Ovary (tissue), 9 donors: ENCODE measurements around the gene CEP170B. TPM values are rescaled to one million over a fixed set of nuclear protein-coding genes. Genes with fewer than 3 reads are reported as not detected.
A peak's percentile ranks its signal among the peaks of the same experiment; 100 is the strongest.

Experiments
- DNase-seq, 5 donors: peaks; one replicate each; pipeline ENCODE4 v3.0.0-alpha.2; 2019 to 2020
- H3K27ac ChIP-seq, 2 donors: fragments of 200-600 bp; one replicate each; pipeline versions ENCODE4 v1.5.1 to v1.8.0; 2019 to 2022
- H3K27me3 ChIP-seq: fragments of 200-600 bp; one replicate; pipeline ENCODE4 v1.8.0; 2022
- H3K36me3 ChIP-seq: fragments of 200-600 bp; sonication (generic); one replicate; pipeline ENCODE4 v1.5.1; 2019
- H3K4me1 ChIP-seq: one replicate; pipeline ENCODE4 v1.8.1; 2013; ENCODE audit warnings: mild to moderate bottlenecking, moderate library complexity; ENCODE audit not compliant: insufficient read depth
- H3K4me3 ChIP-seq: fragments of 200-600 bp; sonication (generic); one replicate; pipeline ENCODE4 v1.5.1; 2017
- H3K9me3 ChIP-seq, 2 donors: fragments of 200-600 bp in 1 of 2; sonication (generic) in 1 of 2; one replicate each; pipeline versions ENCODE4 v1.5.1 to v1.8.1; 2013 to 2019; ENCODE audit warnings: mild to moderate bottlenecking in 1 of 2, moderate library complexity in 1 of 2
- EP300 ChIP-seq: sonication (generic); formaldehyde crosslinking; IDR thresholded peaks from one replicate; pipeline ENCODE4 v1.6.1; 2017; ENCODE audit warnings: antibody characterized with exemption
- POLR2A ChIP-seq: fragments of 450-650 bp; IDR thresholded peaks from one replicate; pipeline ENCODE4 v1.6.1; 2017; ENCODE audit warnings: antibody characterized with exemption, mild to moderate bottlenecking, moderate library complexity
- WGBS, 3 donors: extraction: QIAGEN DNeasy Blood & Tissue Kit in 1 of 3; methylation state at CpG; one replicate each; pipeline versions ENCODE4 v1.1.5 to v1.1.7; 2013 to 2017; 5-methylcytosine and 5-hydroxymethylcytosine counted together
- intact Hi-C, 4 donors: fragments of 100-400 bp; cut with DNase I; formaldehyde crosslinking; loops; one replicate each; pipeline versions ENCODE4 v1.11.0 to v1.15.1; 2022 to 2023
- polyA plus RNA-seq, 2 donors: library from polyadenylated mRNA; stranded (reverse); fragments of 200-250 nt in 1 of 2; fragments of 350-450 nt in 1 of 2; fragmentation: Illumina TruSeq in 1 of 2; extraction: RNeasy Lipid Tissue Mini Kit (QIAGEN cat#74804) in 1 of 2; gene quantifications; one replicate each; pipeline ENCODE4 v1.2.3, GENCODE V29; 2013 to 2014
- total RNA-seq, 7 donors: library from RNA; depleted of rRNA in 2 of 7; stranded (reverse); fragments of >200 nt in 2 of 7; fragmentation: NEBNext Ultra II Directional in 3 of 7; extraction: Animal tissue kit (Norgen Biotek cat#: 25700) in 3 of 7; gene quantifications; one replicate each; pipeline versions ENCODE4 v1.1.0 to v1.2.4, GENCODE V29; 2016 to 2023
- TF ChIP-seq, protein P1 (sequence below), 3 donors: fragments of 450-650 bp in 2 of 3; fragments of 200-600 bp in 1 of 3; IDR thresholded peaks; one replicate each; pipeline versions ENCODE4 v1.5.1 to v1.8.0; 2016 to 2022; ENCODE audit warnings: antibody characterized with exemption in 3 of 3, mild to moderate bottlenecking in 1 of 3
- donor health status: DM: no; HTN: no; CAD: no; lungs with moderate emphysema.
- donor health status: DM: no; HTN: no; CAD: no.
- donor health status: Bipolar disorder and iron deficiency.
- donor health status: DM: yes; HTN: yes; CAD: no.
- donor health status: DM: no; HTN: no; CAD: no.
- donor health status: DM: yes; HTN: yes; CAD: no.

CEP170B gene
- total and polyA plus RNA-seq, 9 donors = 1.9 to 22.7 (median 9.9) TPM

DNA sequence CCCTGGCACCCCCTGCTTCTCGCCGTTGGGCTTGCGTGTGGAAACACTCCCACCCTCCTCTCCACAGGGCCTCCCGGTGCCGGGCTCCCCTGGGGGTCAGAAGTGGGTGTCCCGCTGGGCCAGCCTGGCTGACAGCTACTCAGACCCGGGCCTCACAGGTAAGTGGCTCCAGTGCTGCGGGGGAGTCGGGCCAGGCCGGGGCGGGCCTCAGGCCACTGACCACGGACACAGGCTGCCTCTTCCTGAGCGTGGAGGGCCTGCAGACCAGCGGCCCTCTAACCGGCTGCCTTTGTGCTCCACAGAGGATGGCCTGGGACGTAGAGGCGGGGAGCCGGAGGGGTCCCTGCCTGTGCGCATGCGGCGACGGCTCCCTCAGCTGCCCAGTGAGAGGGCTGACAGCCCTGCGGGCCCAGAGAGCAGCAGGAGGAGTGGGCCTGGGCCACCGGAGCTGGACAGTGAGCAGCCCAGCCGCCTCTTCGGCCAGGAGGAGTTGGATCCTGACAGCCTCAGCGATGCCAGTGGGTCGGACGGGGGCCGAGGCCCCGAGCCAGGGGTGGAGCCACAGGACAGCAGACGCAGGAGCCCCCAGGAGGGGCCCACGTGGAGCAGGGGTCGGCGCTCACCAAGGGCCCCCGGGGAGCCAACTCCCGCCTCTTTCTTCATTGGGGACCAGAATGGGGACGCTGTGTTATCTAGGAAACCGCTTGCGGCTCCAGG is 21.1 kb downstream of the CEP170B start:
- TF ChIP-seq POLR2A = no peak
- TF ChIP-seq EP300 = no peak
- TF ChIP-seq, protein P1, sequence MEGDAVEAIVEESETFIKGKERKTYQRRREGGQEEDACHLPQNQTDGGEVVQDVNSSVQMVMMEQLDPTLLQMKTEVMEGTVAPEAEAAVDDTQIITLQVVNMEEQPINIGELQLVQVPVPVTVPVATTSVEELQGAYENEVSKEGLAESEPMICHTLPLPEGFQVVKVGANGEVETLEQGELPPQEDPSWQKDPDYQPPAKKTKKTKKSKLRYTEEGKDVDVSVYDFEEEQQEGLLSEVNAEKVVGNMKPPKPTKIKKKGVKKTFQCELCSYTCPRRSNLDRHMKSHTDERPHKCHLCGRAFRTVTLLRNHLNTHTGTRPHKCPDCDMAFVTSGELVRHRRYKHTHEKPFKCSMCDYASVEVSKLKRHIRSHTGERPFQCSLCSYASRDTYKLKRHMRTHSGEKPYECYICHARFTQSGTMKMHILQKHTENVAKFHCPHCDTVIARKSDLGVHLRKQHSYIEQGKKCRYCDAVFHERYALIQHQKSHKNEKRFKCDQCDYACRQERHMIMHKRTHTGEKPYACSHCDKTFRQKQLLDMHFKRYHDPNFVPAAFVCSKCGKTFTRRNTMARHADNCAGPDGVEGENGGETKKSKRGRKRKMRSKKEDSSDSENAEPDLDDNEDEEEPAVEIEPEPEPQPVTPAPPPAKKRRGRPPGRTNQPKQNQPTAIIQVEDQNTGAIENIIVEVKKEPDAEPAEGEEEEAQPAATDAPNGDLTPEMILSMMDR (IDR thresholded peaks at IDR 0.05) = no peak
- Histone ChIP-seq H3K36me3 (no peaks in the 10 kb centered on the region), H3K27ac (no peak overlapping the region), H3K4me1 (no peaks in the 10 kb centered on the region), H3K9me3 (no peaks in the 10 kb centered on the region), H3K27me3 (no peaks in the 10 kb centered on the region), H3K4me3 (no peak overlapping the region)
- DNase-seq = peak; percentile 5 to 20 (median 15)
- 77 to 83% (median 83%) methylated on average over 11 to 40 of the region's 40 CpGs for WGBS, 3 donors
- intact Hi-C loops = no loop called here

- no peak overlapping the region for H3K4me3 ChIP-seq
- no peaks in the 10 kb centered on the region for H3K36me3 ChIP-seq
- DNase-seq = peak; percentile 8 to 36 (median 19)
- H3K9me3 ChIP-seq = no peaks in the 10 kb centered on the region
- no peaks in the 10 kb centered on the region for H3K4me1 ChIP-seq
- intact Hi-C loops = no loop called here
- WGBS, 3 donors = 90 to 93% (median 93%) methylated on average over 53 to 59 of the region's 59 CpGs
- TF ChIP-seq POLR2A (no peak), EP300 (no peak)
- TF ChIP-seq, protein P1 (IDR thresholded peaks at IDR 0.05) = no peak
- no peaks in the 10 kb centered on the region for H3K27me3 ChIP-seq
- no peak overlapping the region for H3K27ac ChIP-seq
These were observed 21.9 kb downstream of the CEP170B start for GRCh38 chr14:104886690-104887622.

DNA sequence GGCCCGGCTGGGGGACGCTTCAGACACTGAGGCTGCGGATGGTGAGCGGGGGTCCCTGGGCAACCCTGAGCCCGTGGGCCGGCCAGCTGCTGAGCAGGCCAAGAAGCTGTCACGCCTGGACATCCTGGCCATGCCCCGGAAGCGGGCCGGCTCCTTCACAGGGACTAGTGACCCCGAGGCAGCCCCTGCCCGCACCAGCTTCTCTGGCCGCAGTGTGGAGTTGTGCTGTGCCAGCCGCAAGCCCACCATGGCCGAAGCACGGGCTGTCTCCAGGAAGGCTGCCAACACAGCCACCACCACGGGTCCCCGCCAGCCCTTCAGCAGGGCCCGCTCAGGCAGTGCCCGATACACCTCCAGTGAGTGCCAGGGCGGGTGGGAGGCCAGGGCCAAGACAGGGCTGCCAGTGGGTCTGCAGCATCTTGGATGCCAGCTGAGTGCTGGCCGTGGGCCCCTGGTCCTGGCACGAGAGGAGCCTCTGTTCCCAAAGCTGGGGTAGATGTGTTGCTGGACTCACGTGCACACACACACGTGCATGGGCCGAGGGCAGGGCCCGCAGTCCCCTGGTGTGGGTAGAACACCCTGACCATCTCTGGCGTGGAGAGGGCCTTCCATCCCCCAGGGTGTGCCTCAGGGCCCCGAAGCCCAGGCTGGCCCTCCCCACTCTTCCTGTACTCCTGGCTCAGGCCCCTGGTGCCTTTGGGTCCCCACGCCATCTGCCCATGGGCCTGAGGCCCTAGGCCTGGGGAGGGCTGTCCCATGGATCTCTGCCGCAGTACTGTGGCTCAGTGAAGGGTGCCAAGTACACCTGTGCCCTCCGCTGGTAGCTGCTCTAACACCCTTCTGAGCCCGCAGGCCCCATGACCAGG is 22.8 kb downstream of the CEP170B start:
- peak; percentile 9 to 32 (median 20) for DNase-seq

More for the DNA sequence above, 22.8 kb downstream of the CEP170B start:
- Histone ChIP-seq H3K27me3 (no peaks in the 10 kb centered on the region), H3K27ac (no peak overlapping the region), H3K9me3 (no peaks in the 10 kb centered on the region), H3K36me3 (no peaks in the 10 kb centered on the region), H3K4me3 (no peak overlapping the region), H3K4me1 (no peaks in the 10 kb centered on the region)
- WGBS, 3 donors = 91 to 93% (median 92%) methylated on average over 24 to 33 of the region's 33 CpGs
- intact Hi-C loops = no loop called here
- TF ChIP-seq, protein P1 (IDR thresholded peaks at IDR 0.05) = no peak
- TF ChIP-seq POLR2A = no peak
- no peak for TF ChIP-seq EP300
